ENCODE results near the gene NCKAP5.

NCKAP5 gene

DNA sequence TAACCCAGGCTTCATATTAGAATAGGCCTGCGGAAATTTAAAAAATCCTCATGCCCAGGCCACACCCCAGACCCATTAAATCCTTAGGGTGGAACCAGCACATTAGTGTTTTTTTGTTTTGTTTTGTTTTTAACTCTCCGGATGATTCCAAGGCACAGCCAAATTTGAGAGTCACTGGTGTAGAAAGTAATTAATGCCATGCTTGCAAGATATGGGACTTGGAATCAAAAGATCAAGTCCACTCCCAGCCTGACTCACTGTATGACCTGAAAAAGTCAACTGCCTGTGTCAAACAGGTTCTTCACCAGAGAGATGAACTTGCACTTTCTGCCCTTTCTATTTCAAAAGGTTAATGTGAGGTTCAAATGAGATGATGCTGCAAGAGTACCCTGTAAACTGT lies 588.0 kb downstream of the NCKAP5 start:
- DNase-seq (ENCODE audit: low spot score), result no peak

DNA sequence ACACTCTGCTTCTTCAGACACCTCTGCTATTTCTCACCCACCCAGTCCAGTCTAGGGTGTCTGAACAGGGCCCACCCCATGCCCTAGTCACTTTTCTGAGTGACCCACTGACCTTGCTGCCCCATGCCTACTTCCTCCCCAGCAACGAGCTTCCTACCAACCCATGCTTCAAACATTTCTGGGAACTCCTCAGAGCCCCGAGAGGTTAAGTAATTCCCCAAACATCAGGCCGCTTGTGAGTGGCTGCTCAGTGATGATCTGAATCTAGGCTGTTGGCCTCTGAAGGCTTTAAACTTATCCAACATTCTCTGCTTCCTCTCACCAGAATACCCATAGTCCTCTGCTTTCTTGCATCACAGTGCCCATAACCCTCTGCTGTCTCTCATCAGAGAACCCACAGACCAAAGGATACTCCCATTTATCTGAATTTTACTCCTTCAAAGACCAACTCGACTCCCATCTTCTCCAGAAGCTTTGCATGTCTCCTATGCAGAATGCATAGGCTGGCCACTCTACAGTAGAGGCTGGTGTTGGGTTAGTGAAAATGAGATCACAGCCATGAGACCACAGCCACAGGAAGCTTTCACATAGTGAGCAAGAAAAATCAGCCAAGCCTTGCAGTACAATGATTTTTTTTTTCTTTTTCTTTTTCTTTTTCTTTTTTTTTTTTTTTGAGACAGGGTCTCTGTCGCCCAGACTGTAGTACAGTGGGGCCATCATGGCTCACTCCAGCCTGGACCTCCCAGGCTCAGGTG lies 588.7 kb downstream of the NCKAP5 start:
- DNase-seq (ENCODE audit: low spot score), result no peak

DNA sequence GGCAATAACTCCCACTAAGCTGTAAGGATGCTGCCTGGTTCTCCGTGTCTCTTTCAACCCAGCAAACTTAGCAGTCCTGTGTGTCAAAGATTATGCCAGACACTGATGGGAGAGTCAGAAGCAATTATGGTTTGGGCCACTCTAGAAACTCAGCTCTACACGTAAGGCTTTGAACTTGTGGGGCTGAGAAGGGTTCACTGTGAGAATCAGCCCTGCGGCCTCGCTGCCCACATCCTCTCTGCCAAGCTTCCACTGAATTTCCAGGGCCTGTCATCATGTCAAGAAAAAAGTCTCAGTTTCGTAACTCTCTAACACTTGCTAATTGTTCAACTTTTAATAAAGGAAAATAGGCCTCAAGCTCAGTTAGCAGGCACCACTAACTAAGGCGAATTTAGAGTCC lies 589.4 kb downstream of the NCKAP5 start:
- no peak for DNase-seq (ENCODE audit: low spot score)

DNA sequence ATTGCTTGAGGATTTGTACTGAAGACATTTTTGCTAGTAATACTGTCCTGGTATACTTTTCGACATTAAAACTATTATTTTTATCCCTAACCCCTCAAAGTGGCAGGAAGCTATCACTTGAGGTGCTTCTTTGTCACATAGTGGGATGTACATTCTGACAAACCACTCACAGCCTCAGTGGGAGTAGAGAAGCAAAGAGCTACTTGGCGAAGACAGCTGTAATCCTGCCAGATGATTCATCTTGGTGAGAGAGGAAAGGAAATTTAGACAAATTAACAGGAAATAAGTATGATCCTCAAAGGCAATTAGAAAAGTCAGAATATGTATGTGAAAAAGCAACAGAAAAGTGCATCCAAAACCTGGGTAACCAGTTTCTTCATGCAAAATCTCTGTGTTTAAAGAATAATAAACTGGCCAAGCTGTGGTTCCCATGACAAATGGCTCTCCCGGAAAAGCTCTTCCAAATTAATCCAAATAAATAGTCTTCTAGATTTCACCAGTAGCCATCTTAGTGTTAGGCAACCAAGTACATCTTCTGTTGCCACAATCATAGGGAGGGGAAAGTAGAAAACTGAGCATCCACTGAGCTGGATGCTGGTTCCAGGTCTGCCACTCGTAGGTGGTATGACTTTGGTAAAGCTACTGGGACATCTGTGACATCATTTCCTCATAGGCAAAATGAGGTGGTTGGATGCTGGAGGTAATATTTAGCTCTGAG lies 590.3 kb downstream of the NCKAP5 start:
- no peak for DNase-seq (ENCODE audit: low spot score)

DNA sequence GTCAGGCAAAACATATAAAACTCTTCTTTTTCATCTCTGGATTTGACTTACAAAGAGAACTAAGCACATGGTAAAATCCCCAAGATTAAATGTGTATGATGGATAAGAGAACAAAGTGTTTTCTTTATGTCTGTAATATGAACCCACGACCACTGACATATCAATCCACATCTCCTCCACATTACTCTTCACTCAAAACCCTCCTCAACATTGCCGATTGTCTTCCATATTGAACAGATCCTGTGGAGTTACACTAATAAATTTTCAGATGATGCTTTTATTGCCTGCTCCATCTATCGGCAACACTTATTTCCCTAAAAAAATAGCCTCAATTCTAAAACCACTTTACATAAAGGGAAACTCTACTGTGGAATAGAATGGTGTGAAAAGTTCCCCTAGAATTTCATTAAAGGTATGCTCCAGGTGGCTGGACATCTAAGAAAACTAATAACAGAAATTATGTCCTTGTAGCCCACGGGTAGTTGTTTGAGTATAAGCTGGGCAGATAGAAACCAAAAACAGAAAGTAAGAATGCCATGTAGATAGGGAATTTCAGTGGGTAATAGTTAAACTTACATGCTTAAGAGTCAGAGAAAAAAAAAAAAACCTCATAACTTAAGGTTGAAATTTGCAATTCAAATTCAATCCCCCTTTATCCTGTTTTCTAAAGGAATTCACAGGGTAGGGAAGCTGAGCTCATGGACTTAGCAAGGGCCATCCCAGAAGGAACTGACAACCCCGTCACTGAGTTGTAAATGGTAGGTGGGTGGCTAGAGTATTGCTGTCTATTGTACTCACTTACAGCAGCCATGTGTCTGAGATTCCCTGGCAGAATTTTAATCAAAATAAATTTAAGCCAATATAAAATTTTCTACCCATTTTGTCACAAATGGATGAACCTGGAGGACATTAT lies 592.8 kb downstream of the NCKAP5 start:
- DNase-seq (ENCODE audit: low spot score), result no peak

DNA sequence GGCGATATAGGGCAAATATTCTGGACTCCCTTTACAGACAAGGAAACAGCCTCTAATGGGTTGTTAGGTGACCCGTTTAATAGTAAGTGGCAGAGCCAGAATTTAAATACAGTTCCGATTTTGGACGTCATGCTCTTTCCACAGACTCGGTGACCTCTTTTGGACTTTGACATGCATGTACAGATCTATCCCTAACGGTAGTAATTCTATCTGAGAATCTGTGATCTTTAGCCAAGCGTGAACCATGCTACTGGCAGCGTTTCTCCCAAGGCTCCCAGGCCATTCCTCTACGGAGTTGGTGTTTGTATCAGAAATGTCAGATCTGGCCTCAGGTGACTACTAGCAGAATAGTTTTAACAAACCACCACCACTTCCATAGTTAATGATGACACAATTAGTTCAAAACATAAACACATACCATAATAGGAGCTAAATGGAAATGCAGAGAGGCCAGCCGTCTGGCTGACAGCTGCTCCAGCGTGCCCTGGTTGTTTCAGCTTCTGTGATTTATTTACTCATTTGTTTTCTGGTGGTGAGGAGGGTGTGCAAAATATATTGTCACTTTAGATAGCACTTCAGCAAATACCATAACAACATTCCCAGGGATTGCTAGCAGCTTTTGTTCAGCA lies 593.7 kb downstream of the NCKAP5 start:
- DNase-seq (ENCODE audit: low spot score), result no peak

DNA sequence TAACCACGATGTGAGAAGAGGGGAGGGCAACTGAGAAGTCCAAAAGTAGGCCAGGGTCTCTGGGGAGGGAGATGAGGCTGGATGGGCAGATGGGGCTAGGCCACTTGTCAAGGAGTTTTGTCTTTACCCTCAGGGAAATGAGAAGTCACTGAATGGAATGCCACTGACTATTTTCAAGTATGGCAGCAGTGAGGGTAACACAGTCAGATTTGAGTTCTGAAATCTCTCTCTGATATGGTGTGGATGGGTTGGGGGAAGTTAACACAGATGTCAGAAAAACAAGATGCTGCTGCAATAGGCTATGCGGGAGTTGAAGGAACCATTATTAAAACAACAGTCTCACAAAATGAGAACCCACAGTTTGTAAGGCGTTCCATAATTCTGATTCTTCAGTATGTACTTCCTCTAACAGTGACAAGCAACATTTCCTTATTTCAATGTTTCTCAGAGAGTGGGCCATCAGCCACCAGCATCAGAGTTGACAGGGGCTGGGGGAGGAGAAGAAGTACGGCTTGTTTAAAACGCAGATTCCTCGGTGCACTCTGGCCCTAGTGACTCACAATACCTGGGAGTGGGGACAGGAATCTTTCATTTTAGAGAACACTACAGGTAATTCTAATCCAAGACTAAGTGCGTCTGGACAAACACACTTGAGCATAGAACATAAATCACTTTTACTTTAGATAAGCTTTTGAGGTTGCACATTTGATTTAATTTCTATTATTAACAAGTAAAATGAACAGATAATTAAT lies 596.8 kb downstream of the NCKAP5 start:
- no peak for DNase-seq (ENCODE audit: low spot score)

DNA sequence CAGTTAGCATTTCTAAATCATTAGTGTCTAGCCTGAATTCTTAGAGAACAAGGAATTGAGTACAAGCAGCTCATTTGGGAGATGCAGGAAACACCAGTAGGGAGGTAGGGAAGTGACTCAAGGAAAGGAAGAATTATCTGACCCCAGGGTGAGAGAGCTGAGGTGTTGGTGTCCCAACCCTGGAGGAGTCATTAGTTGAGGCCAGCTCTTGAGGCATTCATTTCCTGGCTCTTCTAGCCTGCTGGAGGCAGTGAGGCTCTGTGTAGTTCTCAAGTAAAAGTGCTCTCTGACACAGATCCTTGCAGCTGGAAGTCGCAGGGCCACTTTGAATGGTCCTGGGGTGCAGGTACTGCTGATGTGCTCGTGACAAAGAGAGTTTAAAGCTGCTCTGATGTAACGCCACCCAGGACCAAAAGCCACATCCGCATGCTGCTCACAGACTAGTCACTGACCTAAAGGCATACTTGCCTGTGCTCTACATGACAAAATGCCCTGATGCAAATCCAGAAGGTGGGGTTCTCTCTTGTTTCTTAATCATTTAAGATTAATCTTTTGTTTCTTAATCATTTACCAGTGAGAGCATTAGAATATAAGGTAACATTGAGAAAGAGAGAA lies 598.8 kb downstream of the NCKAP5 start:
- no peak for DNase-seq (ENCODE audit: low spot score)

DNA sequence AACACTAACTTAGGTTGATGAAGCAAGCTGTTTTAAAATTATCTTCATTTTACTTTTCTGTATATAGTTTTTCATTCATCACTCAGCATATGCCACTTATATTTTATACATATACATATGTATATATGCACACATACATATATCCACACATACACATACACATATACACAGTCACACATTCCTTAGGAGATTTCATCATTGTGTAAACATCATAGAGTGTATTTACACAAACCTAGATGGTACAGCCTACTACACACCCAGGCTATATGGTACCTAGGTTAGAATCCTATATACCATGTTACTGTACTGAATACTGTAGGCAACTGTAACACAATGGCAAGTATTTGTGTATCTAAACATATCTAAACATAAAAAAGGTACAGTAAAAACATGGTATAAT lies 602.8 kb downstream of the NCKAP5 start:
- DNase-seq (ENCODE audit: low spot score), result no peak

DNA sequence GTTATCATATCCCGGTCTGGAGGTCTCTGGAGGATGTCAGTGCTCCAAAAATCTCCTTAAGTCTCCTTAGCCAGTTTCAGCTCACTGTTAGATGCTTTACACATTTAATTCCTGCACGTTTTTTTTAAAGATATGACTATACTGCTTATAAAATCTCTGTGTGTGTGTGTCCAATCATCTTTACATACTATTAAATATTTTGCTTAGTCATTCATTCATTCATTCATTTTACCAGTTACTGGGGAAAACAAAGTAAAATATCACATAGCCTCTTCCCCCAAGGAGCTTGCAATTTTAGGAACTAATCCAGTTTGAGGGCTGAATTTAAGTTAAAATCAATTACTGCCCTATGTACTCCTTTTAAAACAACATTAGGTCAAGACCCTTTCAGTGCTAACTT lies 605.1 kb downstream of the NCKAP5 start:
- no peak for DNase-seq (ENCODE audit: low spot score)

DNA sequence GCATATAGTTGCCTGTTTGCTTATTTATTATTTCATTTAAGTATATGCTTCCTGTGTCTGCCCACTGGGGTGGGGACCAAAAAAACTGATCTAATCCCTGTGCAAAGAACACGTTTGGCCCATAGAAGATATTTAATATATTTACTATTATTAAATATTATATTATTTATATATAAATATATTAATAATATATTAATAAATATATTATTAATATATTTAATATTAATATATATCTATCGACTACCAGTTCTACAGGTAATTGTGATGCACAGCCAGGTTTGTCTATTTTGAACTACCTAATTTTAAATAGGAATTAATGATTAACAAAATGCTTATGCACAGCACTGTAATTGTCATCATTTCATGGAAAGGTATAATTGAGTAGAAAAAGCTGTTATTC lies 609.4 kb downstream of the NCKAP5 start:
- DNase-seq (ENCODE audit: low spot score), result no peak

DNA sequence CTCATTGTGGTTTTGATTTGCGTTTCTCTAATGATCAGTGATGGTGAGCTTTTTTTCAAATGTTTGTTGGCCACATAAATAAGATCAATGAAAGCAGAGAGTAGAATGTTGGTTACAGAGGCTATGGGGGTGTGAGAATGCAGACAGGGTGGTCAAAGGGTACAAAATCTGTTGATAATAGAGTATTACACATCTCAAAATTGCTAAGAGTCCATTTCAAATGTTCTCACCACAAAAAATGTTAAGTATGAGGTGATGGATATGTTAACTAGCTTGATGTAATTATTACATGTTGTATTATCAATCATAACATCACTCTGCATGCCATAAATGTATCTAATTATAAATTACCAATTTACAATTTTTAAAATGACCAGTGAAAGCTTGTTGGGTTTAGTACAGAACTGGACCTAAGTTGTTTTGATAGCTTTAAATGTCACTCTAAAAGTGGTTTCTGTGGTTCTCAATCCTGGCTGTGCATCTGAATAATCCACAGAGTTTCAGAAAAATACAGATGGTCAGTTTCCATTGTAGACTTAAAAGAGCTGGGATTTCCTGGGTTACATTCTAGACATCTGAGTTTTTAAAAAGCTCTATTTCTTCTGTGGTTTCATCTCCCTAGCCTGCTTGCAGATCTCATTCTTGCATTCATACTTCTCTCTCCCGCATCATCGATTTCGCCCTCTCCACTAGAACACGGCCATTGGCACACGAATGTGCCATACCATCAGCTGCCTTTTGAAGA lies 612.2 kb downstream of the NCKAP5 start:
- no peak for DNase-seq (ENCODE audit: low spot score)

DNA sequence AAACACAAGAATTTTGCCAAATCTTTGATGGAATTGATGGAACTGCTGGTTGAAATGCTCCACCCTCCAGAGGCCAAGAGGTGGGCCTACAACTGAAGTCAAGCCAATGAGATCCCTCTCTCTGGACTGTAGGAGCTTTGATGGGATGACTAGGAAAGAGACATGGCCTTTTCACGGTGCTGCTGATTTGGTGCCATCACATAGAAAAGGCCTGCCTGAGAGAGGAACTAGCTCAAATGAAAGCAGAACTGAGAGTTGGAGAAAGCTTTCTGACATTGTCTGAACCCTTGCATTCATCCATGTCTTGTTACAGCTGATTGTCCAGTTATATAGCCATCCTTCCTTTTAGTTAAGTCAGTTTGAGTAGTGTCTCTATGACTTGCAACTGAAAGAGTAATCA lies 614.5 kb downstream of the NCKAP5 start:
- DNase-seq (ENCODE audit: low spot score), result no peak

DNA sequence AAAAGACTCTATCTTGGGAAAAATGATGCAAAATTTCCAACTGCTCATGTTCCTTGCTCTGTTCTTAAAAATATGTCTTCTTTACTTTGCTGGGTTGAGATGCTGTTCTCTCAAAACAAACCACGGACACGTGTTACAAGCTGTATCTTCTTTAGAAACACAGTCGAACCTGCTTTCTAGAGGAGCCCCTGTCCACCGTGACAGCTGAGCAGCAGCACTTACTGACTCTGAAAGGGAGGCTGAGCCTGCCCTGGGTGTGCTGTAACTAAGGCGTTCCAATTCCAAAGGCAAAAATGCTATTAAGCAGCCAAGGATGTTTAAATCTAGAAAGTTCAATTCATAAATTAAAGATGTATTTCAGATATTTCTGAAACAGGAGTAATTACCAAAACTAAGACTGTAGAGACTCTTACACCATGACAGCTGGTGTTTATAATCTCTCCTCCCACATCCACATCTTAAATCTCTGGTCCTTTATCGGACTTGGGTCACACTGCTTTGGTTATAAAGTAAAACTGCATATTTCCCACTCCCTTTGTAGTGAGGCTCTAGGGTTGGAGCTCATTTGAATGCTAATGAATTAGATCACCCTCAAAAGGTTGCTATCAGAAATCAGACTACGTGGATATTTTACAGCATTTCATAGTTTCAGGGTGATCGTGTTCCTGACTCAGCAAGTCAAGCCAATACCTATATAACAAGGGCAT lies 617.1 kb downstream of the NCKAP5 start:
- no peak for DNase-seq (ENCODE audit: low spot score)

DNA sequence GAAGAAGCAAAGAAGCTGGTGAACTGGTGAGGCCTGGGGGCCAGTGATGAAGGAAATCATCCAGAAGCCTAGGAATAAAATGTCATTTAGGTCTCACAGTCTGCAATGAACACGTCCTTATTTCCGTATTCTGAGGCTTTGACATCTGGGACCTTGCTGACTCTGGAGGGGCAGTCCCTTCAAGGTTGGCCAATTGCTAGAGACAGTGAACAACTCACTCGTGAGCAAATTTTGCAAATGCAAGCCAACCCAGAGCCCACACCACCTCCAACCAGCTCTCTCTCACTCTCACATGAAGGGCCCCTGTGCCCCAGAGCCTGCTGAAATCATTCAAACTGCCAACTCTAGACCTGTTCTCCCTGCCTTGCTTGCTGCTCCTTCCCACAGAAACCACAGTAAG lies 619.2 kb downstream of the NCKAP5 start:
- no peak for DNase-seq (ENCODE audit: low spot score)

DNA sequence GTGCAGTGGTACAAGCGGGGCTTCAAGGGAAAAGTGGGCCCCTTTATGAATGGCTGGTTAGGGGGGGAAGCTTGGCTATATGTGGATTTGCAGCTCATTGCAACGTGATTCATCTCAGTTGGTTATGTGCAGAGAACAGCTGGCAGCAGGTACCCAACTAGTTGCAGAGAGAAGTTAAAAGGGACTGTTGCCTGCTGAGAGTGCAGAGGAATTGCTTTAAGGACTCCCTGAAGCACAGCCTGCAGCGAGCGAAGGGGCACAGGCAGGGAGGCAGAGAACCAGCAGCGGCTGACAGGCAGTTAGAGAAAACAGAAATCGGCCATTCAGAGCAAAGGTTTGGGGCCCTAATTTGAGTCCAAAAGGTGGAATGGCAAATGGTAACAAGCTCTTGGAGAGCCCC lies 620.1 kb downstream of the NCKAP5 start:
- no peak for DNase-seq (ENCODE audit: low spot score)

DNA sequence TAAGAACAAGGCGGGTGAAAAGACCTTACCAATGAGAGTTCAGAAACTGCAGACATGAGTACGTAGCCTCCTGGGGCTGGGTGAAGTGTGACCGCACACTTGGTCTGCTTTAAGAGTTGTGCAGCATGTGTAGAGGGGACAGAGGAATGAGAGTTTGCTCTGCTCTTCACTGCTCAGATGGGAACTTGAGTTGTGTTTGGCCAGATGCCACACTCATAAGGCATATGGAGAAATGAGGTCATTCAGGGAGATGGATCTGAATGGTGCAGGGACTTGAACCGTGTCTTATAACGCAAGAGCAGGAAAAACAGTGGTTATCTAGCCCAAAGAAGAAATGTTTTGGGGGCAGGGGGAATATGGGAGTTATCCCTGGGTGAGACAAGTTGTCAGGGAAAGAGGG lies 624.4 kb downstream of the NCKAP5 start:
- no peak for DNase-seq (ENCODE audit: low spot score)

DNA sequence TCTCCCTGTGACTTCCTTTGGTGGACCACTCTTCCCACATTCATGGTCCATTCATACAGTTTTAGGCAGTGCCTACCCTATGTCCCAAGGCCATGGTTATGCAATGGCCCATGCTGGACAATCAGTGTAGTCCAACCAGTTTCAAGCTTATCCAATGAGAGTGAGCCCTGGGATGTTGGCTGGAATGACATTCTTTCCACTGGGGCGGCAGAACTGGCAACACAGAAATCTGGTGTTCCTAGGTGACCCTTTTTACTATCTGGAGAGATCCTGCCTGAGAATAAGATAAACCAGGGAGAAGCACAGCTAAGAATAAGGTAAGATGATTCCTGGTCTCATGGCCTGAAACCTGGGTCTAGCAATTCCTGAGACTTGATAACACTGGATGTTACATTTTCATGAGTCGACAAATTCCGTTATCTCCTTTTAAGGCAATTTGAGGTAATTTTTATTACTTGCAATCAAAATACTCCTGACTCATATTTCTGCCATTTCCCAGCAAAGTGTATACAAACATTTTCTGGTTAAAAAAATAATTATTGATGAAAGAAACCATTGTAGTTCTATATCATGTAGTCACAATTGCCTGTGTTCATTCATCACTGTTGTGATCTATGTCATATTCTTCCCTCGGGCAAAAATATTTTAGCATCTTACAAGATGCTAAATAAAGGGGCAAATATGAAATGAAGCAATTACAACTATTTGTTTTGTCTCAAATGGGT lies 626.8 kb downstream of the NCKAP5 start:
- DNase-seq (ENCODE audit: low spot score), result no peak

DNA sequence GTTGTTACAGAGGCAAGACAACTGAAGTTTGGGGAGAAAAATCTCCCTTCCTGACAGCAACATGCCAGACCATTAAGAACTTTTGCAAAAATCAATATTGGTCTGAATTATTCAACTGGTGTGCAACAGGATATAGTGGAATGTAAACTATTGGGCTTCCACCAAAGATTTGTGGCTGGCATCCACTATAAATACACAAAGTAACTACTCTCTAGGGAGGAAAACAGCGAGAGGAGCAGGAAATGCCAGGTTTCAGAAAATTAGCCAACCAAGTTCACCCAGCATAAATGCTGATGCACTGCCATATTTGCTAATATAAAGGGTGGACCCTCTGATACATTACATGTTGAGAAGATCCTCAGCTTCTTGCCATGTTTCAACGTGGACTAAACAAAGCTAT lies 630.6 kb downstream of the NCKAP5 start:
- DNase-seq (ENCODE audit: low spot score), result no peak
